CD8-positive, alpha-beta memory T cell (primary cell): ENCODE data around the gene FKBP11. TPM values are rescaled to one million over a fixed set of nuclear protein-coding genes. Genes with fewer than 3 reads are reported as not detected.

Experiments used
- CTCF ChIA-PET: fragments of 350-600 bp; sonication (Branson Sonifier 250); formaldehyde crosslinking; loops from one replicate; lab custom pipeline; 2021; ENCODE audit warnings: antibody characterized with exemption; lab: Charles Lee
- POLR2A ChIA-PET: fragments of 350-600 bp; sonication (Branson Sonifier 250); formaldehyde crosslinking; loops from one replicate; lab custom pipeline; 2021; ENCODE audit warnings: antibody characterized with exemption; lab: Charles Lee
- DNase-seq, 5 donors: peaks; one replicate each; pipeline versions ENCODE4 v3.0.0 to v3.0.0-alpha.2; 2020 to 2022; ENCODE audit warnings: mixed read lengths in 1 of 5
- H3K27ac ChIP-seq: one replicate; pipeline ENCODE4 v1.7.0; 2013; ENCODE audit warnings: low read depth, mild to moderate bottlenecking, low read length, moderate library complexity
- H3K27me3 ChIP-seq: 2 replicates; pipeline ENCODE4 v1.7.0; 2013; ENCODE audit warnings: low read length, mild to moderate bottlenecking; ENCODE audit not compliant: insufficient read depth, poor library complexity, severe bottlenecking
- H3K36me3 ChIP-seq: 2 replicates; pipeline ENCODE4 v1.7.0; 2013; ENCODE audit warnings: mild to moderate bottlenecking, low read length, moderate library complexity; ENCODE audit not compliant: insufficient read depth
- H3K4me1 ChIP-seq: 2 replicates; pipeline ENCODE4 v1.7.0; 2013; ENCODE audit warnings: mild to moderate bottlenecking, low read length, moderate library complexity; ENCODE audit not compliant: insufficient read depth
- H3K4me3 ChIP-seq: 2 replicates; pipeline ENCODE4 v1.7.0; 2013; ENCODE audit warnings: mild to moderate bottlenecking, low read length
- H3K9me3 ChIP-seq: 2 replicates; pipeline ENCODE4 v1.7.0; 2013; ENCODE audit warnings: mild to moderate bottlenecking, low read length
- H3K27ac Mint-ChIP-seq, 8 donors: one replicate each; pipeline ENCODE4 v1.8.0; 2020 to 2021; ENCODE audit warnings: mixed read lengths in 8 of 8, mild to moderate bottlenecking in 6 of 8, inconsistent platforms in 3 of 8, moderate library complexity in 3 of 8
- H3K27me3 Mint-ChIP-seq, 2 donors: one replicate each; pipeline ENCODE4 v1.8.0; 2020 to 2021; ENCODE audit warnings: mixed read lengths in 2 of 2, mild to moderate bottlenecking in 1 of 2, moderate library complexity in 1 of 2
- H3K36me3 Mint-ChIP-seq, 3 donors: one replicate each; pipeline ENCODE4 v1.8.0; 2020 to 2021; ENCODE audit warnings: mixed read lengths in 3 of 3, inconsistent platforms in 1 of 3, mild to moderate bottlenecking in 1 of 3
- H3K4me1 Mint-ChIP-seq, 3 donors: one replicate each; pipeline ENCODE4 v1.8.0; 2020 to 2021; ENCODE audit warnings: mixed read lengths in 3 of 3, inconsistent platforms in 1 of 3, mild to moderate bottlenecking in 1 of 3
- H3K4me3 Mint-ChIP-seq, 7 donors: one replicate each; pipeline ENCODE4 v1.8.0; 2020 to 2021; ENCODE audit warnings: mixed read lengths in 7 of 7, mild to moderate bottlenecking in 6 of 7, moderate library complexity in 4 of 7, inconsistent platforms in 2 of 7
- H3K9me3 Mint-ChIP-seq, 5 donors: one replicate each; pipeline ENCODE4 v1.8.0; 2020 to 2022; ENCODE audit warnings: mixed read lengths in 5 of 5, mild to moderate bottlenecking in 3 of 5, moderate library complexity in 2 of 5, inconsistent platforms in 1 of 5
- polyA plus RNA-seq: library from polyadenylated mRNA; unstranded; fragments of 300-500 nt; fragmentation: Illumina TruSeq; gene quantifications from one replicate; pipeline ENCODE4 v1.2.3, GENCODE V29; 2021
- total RNA-seq, 2 experiments: library from RNA; stranded (reverse); gene quantifications; one replicate each; pipeline ENCODE4 v1.2.3, GENCODE V29; 2021

FKBP11 gene
- total and polyA plus RNA-seq, 3 experiments from 2014 or later = 98.3 to 238 (median 103) TPM

GRCh38 chr12:48940181-48940580 is 14.9 kb upstream of the FKBP11 start:
- H3K4me3 ChIP-seq = no peak overlapping the region
- POLR2A ChIA-PET = no interaction called here
- DNase-seq = no peak
- Mint-ChIP-seq H3K9me3 (no peaks in the 10 kb centered on the region), H3K27me3 (no peaks in the 10 kb centered on the region), H3K36me3 (peaks cover 0 to 66% (median 9%) of the 10 kb centered on the region in 3 donors), H3K4me3 (no peak overlapping the region), H3K27ac (peak overlapping the region in 4 of 8 donors; percentile 25 to 86 (median 42)), H3K4me1 (peaks cover 15 to 35% (median 25%) of the 10 kb centered on the region in 3 donors)
- H3K9me3 ChIP-seq = no peaks in the 10 kb centered on the region
- CTCF ChIA-PET = interaction anchor here (1.0 to 8.1 kb wide), 4 partner anchors 9 to 88 kb away, joined by 3 to 129 read pairs (median 28); partner anchors contain the start of genes DDX23 and FKBP11
- H3K27me3 ChIP-seq = no peaks in the 10 kb centered on the region
- peaks cover 4% of the 10 kb centered on the region for H3K4me1 ChIP-seq
- H3K27ac ChIP-seq = no peak overlapping the region
- no peaks in the 10 kb centered on the region for H3K36me3 ChIP-seq

DNA sequence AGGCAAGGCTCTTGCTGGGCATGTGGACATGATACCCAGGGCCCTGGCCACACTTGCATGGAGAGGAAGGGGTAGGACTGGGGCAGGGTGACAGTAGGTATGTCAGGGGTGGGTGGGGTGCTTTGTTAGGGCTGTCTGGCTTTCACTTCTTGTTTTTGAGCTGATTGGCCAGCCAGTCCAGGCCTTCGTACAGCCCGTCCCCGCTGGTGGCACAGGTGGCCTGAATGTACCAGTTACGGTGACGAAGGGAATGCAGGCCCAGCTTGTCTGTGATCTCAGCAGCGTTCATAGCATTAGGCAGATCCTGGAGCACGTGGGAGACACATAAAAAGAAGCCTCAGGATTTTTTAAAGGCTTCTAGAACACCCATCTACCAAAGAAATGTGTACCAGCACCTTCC is 13.5 kb upstream of the FKBP11 start:
- Mint-ChIP-seq H3K27me3 (no peaks in the 10 kb centered on the region), H3K36me3 (peaks cover 0 to 67% (median 10%) of the 10 kb centered on the region in 3 donors), H3K27ac (peak overlapping the region in 3 of 8 donors; percentile 33 to 58 (median 53)), H3K4me3 (no peak overlapping the region), H3K4me1 (peaks cover 23 to 39% (median 29%) of the 10 kb centered on the region in 3 donors), H3K9me3 (no peaks in the 10 kb centered on the region)
- Histone ChIP-seq H3K27ac (no peak overlapping the region), H3K4me1 (peaks cover 18% of the 10 kb centered on the region), H3K4me3 (no peak overlapping the region), H3K27me3 (no peaks in the 10 kb centered on the region), H3K36me3 (no peaks in the 10 kb centered on the region), H3K9me3 (no peaks in the 10 kb centered on the region)
- ChIA-PET POLR2A (no interaction called here), CTCF (interaction anchor here (1.4 to 8.1 kb wide), 5 partner anchors 15 to 87 kb away, joined by 4 to 129 read pairs (median 52); partner anchors contain the start of genes DDX23 and FKBP11)
- no peak for DNase-seq

DNA sequence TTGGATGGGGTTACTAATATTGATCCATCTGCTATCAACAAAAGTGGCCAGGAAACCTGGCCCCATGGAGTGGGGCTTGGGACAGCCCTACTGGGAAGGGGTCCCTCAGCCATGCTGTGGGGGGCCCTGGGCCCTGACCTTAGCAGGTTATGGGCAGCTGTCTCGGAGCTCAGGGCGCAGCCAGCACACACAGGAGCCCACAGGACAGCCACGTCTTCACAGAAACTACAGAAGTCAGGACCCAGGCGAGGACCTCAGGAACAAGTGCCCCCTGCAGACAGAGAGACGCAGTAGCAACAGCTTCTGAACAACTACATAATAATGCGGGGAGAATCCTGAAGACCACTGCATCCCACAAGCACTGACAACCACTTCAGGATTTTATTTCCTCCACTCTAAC is 11.9 kb upstream of the FKBP11 start:
- Mint-ChIP-seq H3K9me3 (no peaks in the 10 kb centered on the region), H3K4me1 (peaks cover 36 to 49% (median 42%) of the 10 kb centered on the region in 3 donors), H3K4me3 (peak overlapping the region in 1 of 7 donors; percentile 12), H3K36me3 (peaks cover 0 to 70% (median 9%) of the 10 kb centered on the region in 3 donors), H3K27ac (peak overlapping the region; percentile 4 to 98 (median 94)), H3K27me3 (no peaks in the 10 kb centered on the region)
- ChIA-PET CTCF (interaction anchor here (0.6 to 8.1 kb wide), 9 partner anchors 14 to 1094 kb away, joined by 3 to 129 read pairs (median 7); partner anchors contain the start of genes ARF3, DDX23, FKBP11 and WNT1), POLR2A (interaction anchor here (0.6 to 2.1 kb wide), 4 partner anchors 12 to 94 kb away, joined by 3 to 11 read pairs (median 3); partner anchors contain the start of genes DDX23 and FKBP11)
- Histone ChIP-seq H3K36me3 (no peaks in the 10 kb centered on the region), H3K4me3 (no peak overlapping the region), H3K27me3 (no peaks in the 10 kb centered on the region), H3K4me1 (peaks cover 33% of the 10 kb centered on the region), H3K9me3 (no peaks in the 10 kb centered on the region), H3K27ac (no peak overlapping the region)
- no peak for DNase-seq

DNA sequence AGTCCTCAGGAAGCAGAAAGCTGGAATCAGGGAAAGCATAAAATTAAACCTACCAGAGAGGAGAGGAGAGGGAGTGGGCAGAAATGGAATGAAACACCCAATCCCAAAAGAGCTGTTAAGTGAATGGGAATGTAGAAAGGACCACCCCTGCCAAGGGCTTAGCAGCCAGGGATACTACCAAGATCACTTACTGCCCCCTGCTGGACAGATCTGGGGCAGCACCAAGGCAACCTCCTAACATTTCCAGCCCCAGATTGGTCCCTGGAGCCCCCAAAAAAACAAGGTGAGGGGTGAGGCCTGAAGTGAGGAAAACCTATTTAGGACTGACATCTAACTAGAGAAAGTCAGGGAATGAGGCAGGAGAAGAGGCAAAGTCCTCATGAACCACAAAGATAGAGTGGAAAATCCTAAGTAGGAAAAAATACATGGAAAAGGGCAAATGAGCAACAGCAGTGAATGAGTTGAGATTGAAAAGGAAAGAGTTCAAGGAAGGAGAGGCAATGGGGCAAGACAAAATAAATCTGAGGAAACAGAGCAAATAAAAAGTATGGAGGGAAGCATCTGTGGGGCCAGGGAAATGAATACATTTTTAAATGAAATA is 11.2 kb upstream of the FKBP11 start:
- H3K9me3 ChIP-seq = no peaks in the 10 kb centered on the region
- H3K4me3 ChIP-seq = no peak overlapping the region
- no peaks in the 10 kb centered on the region for H3K27me3 ChIP-seq
- ChIA-PET POLR2A (interaction anchor here (0.6 to 2.1 kb wide), 5 partner anchors 11 to 93 kb away, joined by 3 to 11 read pairs (median 3); partner anchors contain the start of genes DDX23 and FKBP11), CTCF (interaction anchor here (0.6 to 8.1 kb wide), 22 partner anchors 11 to 1095 kb away, joined by 3 to 129 read pairs (median 4); partner anchors contain the start of genes ARF3, DDX23, FKBP11 and RND1)
- H3K27me3 Mint-ChIP-seq = no peaks in the 10 kb centered on the region
- peak; percentile 75 to 88 (median 82) for DNase-seq
- peaks cover 36 to 49% (median 42%) of the 10 kb centered on the region in 3 donors for H3K4me1 Mint-ChIP-seq
- H3K4me3 Mint-ChIP-seq = no peak overlapping the region
- H3K9me3 Mint-ChIP-seq = no peaks in the 10 kb centered on the region
- H3K27ac ChIP-seq = no peak overlapping the region
- peaks cover 0 to 63% (median 9%) of the 10 kb centered on the region in 3 donors for H3K36me3 Mint-ChIP-seq
- peaks cover 33% of the 10 kb centered on the region for H3K4me1 ChIP-seq
- no peaks in the 10 kb centered on the region for H3K36me3 ChIP-seq
- H3K27ac Mint-ChIP-seq = peak overlapping the region; percentile 38 to 98 (median 96)

DNA sequence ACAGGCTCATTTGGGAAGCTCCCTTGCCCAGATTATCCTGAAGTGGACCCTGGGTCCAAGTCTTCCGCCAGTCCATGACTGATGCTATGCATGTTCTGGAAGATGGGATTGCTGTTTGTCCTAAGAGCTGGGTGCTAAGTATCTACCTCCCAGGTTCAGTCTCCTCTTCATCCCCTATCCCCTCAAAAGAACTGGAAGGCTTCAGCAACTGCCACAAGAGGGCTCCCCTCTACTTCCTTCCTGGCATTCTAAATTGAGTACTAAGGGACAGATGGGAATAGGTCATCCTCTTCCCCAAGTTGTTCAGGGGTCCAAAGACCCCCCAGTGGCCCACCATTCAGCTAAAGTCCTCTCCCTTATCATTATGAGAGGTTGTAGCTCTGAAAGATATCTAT is 9.0 kb upstream of the FKBP11 start:
- H3K36me3 ChIP-seq = no peaks in the 10 kb centered on the region
- H3K9me3 Mint-ChIP-seq = no peaks in the 10 kb centered on the region
- peaks cover 50 to 68% (median 60%) of the 10 kb centered on the region in 3 donors for H3K4me1 Mint-ChIP-seq
- no peaks in the 10 kb centered on the region for H3K9me3 ChIP-seq
- ChIA-PET CTCF (interaction anchor here (1.0 to 8.1 kb wide), 9 partner anchors 10 to 82 kb away, joined by 3 to 129 read pairs (median 8); partner anchors contain the start of genes DDX23 and FKBP11), POLR2A (interaction anchor here (0.5 to 2.3 kb wide), 6 partner anchors 8 to 81 kb away, joined by 3 to 20 read pairs (median 4); partner anchors contain the start of gene FKBP11)
- H3K27ac Mint-ChIP-seq = peak overlapping the region; percentile 88 to 99 (median 98)
- no peaks in the 10 kb centered on the region for H3K27me3 Mint-ChIP-seq
- peaks cover 33% of the 10 kb centered on the region for H3K4me1 ChIP-seq
- no peak for DNase-seq
- peak overlapping the region; percentile 74 to 92 (median 85) for H3K4me3 Mint-ChIP-seq
- peak overlapping the region; percentile 27 for H3K27ac ChIP-seq
- H3K4me3 ChIP-seq = peak overlapping the region; percentile 7
- H3K27me3 ChIP-seq = no peaks in the 10 kb centered on the region
- H3K36me3 Mint-ChIP-seq = peaks cover 7 to 60% (median 20%) of the 10 kb centered on the region in 3 donors

DNA sequence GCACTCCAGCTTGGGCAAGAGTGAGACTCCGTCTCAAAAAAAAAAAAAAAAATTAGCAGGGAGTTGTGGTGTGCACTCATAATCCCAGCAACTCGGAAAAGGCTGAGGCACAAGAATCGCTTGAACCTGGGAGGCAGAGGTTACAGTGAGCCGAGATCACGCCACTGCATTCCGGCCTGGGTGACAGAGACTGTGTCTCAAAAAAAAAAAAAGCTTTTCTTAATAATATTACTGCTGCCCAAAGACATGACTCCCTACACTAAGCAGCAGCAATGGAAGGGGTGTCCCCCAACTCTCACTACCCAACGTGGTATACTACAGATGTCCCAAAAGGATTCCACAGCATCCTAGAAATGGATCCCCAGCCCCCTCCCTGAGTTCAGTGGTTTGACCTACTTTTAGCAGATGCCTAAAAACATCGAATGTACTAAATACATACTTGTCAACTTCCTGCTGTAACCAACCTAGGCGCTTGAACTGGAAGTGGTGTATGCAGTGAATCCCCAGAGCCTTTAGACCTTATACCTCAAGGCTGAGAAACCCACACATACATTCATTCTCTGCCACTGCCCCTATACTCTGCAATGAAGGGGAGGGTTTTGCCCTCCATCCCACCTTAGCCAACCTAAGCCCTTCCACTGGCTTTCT is 8.5 kb upstream of the FKBP11 start:
- DNase-seq = peak in 4 of 5 donors; percentile 39 to 73 (median 55)
- H3K27me3 ChIP-seq = no peaks in the 10 kb centered on the region
- H3K36me3 ChIP-seq = no peaks in the 10 kb centered on the region
- peak overlapping the region; percentile 27 for H3K27ac ChIP-seq
- Mint-ChIP-seq H3K9me3 (no peaks in the 10 kb centered on the region), H3K27me3 (no peaks in the 10 kb centered on the region), H3K4me1 (peaks cover 50 to 69% (median 60%) of the 10 kb centered on the region in 3 donors), H3K36me3 (peaks cover 8 to 56% (median 20%) of the 10 kb centered on the region in 3 donors), H3K4me3 (peak overlapping the region; percentile 74 to 92 (median 85)), H3K27ac (peak overlapping the region; percentile 88 to 99 (median 98))
- H3K9me3 ChIP-seq = no peaks in the 10 kb centered on the region
- peak overlapping the region; percentile 7 for H3K4me3 ChIP-seq
- ChIA-PET CTCF (interaction anchor here (1.0 to 8.1 kb wide), 9 partner anchors 10 to 81 kb away, joined by 3 to 129 read pairs (median 8); partner anchors contain the start of genes DDX23 and FKBP11), POLR2A (interaction anchor here (0.6 to 2.3 kb wide), 5 partner anchors 9 to 81 kb away, joined by 3 to 20 read pairs (median 3); partner anchors contain the start of gene FKBP11)
- peaks cover 33% of the 10 kb centered on the region for H3K4me1 ChIP-seq

GRCh38 chr12:48932878-48933277 is 7.6 kb upstream of the FKBP11 start:
- DNase-seq = no peak
- no peaks in the 10 kb centered on the region for H3K36me3 ChIP-seq
- ChIA-PET POLR2A (interaction anchor here (2.2 to 2.3 kb wide), 2 partner anchors 8 to 80 kb away, joined by 11 to 20 read pairs; partner anchors contain the start of gene FKBP11), CTCF (interaction anchor here (1.9 to 8.1 kb wide), 5 partner anchors 9 to 59 kb away, joined by 5 to 129 read pairs (median 10); partner anchors contain the start of gene FKBP11)
- no peaks in the 10 kb centered on the region for H3K9me3 Mint-ChIP-seq
- H3K4me1 Mint-ChIP-seq = peaks cover 50 to 69% (median 60%) of the 10 kb centered on the region in 3 donors
- no peaks in the 10 kb centered on the region for H3K27me3 Mint-ChIP-seq
- H3K27ac Mint-ChIP-seq = peak overlapping the region; percentile 88 to 99 (median 98)
- peaks cover 33% of the 10 kb centered on the region for H3K4me1 ChIP-seq
- H3K36me3 Mint-ChIP-seq = peaks cover 8 to 47% (median 17%) of the 10 kb centered on the region in 3 donors
- no peaks in the 10 kb centered on the region for H3K9me3 ChIP-seq
- H3K4me3 ChIP-seq = no peak overlapping the region
- peak overlapping the region; percentile 27 for H3K27ac ChIP-seq
- H3K27me3 ChIP-seq = no peaks in the 10 kb centered on the region
- peak overlapping the region; percentile 78 to 92 (median 85) for H3K4me3 Mint-ChIP-seq
